Astrocyte of the cerebellum (primary cell): ENCODE measurements around the gene L3MBTL4.

ENCODE experiments used
- DNase-seq: peaks from one replicate; pipeline ENCODE4 v3.0.0-alpha.2; 2011; ENCODE audit warnings: low read depth
- H3K4me3 ChIP-seq: 2 replicates; pipeline ENCODE4 v1.5.1; 2011; ENCODE audit warnings: mild to moderate bottlenecking, low read depth, low read length, moderate library complexity
- in situ Hi-C: cut with HindIII; loops from 2 replicates; pipeline ENCODE4 v1.10.0; 2017; ENCODE audit warnings: low sequenced_read_pairs
- TF ChIP-seq, protein P1 (sequence below): IDR thresholded peaks from 2 replicates; pipeline ENCODE4 v1.5.1; 2012; ENCODE audit warnings: low read length, low read depth, moderate library complexity, mild to moderate bottlenecking; ENCODE audit errors: missing control alignments

The L3MBTL4 gene

DNA sequence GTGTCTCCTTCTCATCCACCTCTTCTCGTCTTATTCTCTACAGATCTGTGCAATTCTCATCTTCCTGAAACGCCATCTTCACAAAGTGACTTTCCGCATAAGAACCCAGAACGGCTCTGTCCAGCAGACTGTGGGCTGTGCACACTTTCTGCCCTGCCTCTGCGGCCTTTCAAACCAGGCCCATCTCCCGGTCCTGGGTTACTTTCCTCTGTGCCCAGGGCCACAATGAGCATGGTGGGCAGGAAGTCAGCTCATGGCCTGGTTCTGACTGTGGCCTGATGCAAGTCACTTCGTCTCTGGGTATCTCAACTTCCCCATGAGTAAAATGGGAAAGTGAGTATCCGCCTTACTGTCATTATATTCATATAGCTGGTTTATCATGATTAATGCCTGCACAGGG, 447.7 kb downstream of the L3MBTL4 start:
- TF ChIP-seq, protein P1, sequence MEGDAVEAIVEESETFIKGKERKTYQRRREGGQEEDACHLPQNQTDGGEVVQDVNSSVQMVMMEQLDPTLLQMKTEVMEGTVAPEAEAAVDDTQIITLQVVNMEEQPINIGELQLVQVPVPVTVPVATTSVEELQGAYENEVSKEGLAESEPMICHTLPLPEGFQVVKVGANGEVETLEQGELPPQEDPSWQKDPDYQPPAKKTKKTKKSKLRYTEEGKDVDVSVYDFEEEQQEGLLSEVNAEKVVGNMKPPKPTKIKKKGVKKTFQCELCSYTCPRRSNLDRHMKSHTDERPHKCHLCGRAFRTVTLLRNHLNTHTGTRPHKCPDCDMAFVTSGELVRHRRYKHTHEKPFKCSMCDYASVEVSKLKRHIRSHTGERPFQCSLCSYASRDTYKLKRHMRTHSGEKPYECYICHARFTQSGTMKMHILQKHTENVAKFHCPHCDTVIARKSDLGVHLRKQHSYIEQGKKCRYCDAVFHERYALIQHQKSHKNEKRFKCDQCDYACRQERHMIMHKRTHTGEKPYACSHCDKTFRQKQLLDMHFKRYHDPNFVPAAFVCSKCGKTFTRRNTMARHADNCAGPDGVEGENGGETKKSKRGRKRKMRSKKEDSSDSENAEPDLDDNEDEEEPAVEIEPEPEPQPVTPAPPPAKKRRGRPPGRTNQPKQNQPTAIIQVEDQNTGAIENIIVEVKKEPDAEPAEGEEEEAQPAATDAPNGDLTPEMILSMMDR: no peak
- no peak for DNase-seq
- in situ Hi-C loops: no loop called here
- H3K4me3 ChIP-seq: no peak overlapping the region

DNA sequence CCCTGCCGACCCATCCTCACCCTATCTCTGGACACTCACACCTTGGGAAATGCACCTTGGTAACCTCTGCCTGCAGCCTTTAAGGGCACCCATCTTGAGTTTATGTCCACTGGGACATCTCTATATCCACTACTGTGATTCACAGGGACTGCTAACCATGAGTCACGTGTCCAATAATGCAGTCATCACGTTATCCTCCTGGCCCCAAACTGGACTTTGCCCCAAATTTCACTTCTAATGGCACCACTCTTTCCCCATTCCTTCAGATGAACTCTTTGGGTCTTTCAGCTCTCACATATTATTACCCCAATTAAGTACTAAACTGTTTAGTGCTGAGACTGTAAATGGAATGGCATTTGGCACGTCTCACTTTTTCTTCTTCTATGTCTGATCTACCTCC, 448.2 kb downstream of the L3MBTL4 start:
- in situ Hi-C loops: no loop called here
- no peak for DNase-seq

DNA sequence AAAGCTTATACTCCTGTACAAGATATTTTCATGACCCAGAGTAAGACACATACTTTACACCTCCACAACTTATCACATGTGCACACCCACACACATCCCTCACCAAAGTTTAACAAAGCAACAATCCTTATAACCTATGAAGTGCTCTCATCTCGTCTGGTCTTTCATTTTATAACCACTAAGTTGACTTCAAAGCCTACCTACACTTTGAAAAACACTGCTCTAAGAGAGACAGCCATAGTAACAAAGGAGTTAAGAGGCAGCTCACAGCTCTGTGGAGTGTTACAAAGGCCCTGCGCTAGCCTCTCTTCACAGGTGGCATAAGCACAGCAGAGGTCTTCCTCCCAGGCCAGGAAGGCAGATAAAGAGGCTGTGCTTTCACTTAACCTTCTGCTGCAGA, 449.7 kb downstream of the L3MBTL4 start:
- no peak for DNase-seq
- H3K4me3 ChIP-seq: no peak overlapping the region
- TF ChIP-seq, protein P1: no peak
- in situ Hi-C loops: no loop called here

More for the DNA sequence above, 448.2 kb downstream of the L3MBTL4 start:
- TF ChIP-seq, protein P1: no peak
- no peak overlapping the region for H3K4me3 ChIP-seq

DNA sequence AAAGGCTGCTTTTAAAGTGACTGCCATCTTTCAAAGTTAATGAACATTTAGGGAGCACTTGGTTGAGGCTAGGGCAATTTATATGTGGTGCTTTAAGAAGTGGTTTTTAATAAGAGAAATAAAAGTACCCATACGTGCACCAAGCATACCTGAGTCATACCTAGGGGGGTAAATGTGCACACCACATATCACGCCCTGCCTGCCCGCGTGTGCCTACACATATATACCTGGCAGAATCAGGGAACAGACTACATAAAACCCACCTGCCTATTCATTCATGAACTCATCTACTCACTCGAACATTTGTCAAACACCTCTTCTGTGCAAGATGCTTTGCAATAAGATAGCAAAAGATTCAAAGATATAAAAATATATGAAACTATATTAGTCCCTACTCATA, 450.1 kb downstream of the L3MBTL4 start:
- TF ChIP-seq, protein P1: no peak
- DNase-seq: no peak
- H3K4me3 ChIP-seq: no peak overlapping the region
- in situ Hi-C loops: no loop called here

DNA sequence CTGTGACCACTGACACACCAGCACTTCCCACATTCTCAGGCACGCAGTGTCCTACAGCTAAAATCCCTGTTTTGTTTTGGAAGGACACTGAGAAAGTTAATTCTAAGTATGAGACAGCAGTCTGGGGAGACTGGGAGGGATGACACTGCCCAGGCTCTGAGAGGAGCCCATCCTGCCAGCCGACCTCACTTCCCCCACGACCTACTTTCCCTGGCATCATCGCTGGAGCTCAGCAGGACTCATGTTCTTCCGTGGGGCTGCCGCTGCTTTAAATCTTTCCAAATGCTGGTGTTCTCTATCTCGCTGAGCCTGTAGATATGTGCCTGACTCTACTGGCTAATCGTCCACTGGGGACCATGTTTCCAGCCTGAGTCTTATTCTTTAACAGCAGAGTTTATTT, 450.6 kb downstream of the L3MBTL4 start:
- TF ChIP-seq, protein P1: no peak
- in situ Hi-C loops: no loop called here
- DNase-seq: no peak
- no peak overlapping the region for H3K4me3 ChIP-seq

DNA sequence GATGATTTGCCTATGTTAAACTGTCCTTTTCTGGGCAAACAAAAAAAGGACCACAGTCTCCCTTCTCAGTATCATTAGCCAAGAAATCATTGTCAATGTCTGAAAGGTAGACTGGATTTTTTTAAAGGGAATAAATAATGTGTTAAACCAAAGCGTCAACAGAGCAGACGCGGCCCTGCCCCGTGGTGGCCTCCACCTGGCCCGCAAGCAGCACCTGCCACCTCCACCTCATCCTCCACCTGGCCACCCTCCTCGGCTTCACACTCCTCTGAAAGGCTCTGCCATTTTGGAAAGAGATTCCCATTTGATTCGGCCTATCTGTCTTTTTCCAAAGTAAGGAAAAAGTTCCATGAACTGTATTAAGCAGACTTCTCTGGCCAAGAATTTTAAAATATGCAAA, 451.4 kb downstream of the L3MBTL4 start:
- no peak overlapping the region for H3K4me3 ChIP-seq
- in situ Hi-C loops: no loop called here
- DNase-seq: no peak
- TF ChIP-seq, protein P1: no peak

DNA sequence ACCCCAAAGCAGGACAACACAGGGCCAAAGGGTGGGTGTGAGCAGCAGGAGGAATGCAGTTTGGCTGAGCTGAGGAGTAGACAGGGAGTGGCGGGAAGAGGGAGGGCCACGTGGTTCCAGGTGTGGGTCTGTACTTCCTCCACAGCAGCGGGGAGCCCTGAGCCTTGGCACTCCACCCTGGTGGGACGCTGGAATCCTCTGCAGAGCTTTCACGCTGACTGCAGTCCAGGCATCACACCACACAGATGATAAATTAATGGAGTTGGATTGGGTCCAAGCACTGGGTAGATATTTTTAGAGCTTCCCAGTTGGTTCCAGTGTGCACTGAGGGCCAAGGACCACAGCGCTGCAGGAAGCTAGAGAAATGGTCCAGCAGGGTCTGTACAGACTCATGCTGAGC, 452.3 kb downstream of the L3MBTL4 start:
- in situ Hi-C loops: no loop called here
- TF ChIP-seq, protein P1: no peak
- peak; percentile 29 for DNase-seq
- no peak overlapping the region for H3K4me3 ChIP-seq
